Stomach (tissue), 9 donors: ENCODE data around the gene UBE4B. TPM values are rescaled to one million over a fixed set of nuclear protein-coding genes. Genes with fewer than 3 reads are reported as not detected.
A peak's percentile ranks its signal among the peaks of the same experiment; 100 is the strongest.

Experiments
- DNase-seq, 2 donors: peaks; one replicate each; pipeline versions ENCODE4 v3.0.0 to v3.0.0-alpha.2; 2013 to 2019
- H3K27ac ChIP-seq, 5 donors: fragments of 200-600 bp in 4 of 5; sonication (generic) in 4 of 5; one replicate each; pipeline ENCODE4 v1.5.1; 2013 to 2019; ENCODE audit warnings: mild to moderate bottlenecking in 1 of 5, moderate library complexity in 1 of 5
- H3K27me3 ChIP-seq, 3 donors: fragments of 200-600 bp; sonication (generic); one replicate each; pipeline ENCODE4 v1.5.1; 2017 to 2019; ENCODE audit warnings: mixed run types in 1 of 3
- H3K36me3 ChIP-seq, 4 donors: fragments of 200-600 bp; sonication (generic); 1 replicate in 3 of 4; 2 replicates in 1 of 4; pipeline ENCODE4 v1.5.1; 2016 to 2019
- H3K4me1 ChIP-seq, 4 donors: fragments of 200-600 bp; sonication (generic); one replicate each; pipeline ENCODE4 v1.5.1; 2016 to 2019
- H3K4me3 ChIP-seq, 4 donors: fragments of 200-600 bp; sonication (generic) in 3 of 4; one replicate each; pipeline ENCODE4 v1.5.1; 2016 to 2019; ENCODE audit warnings: mild to moderate bottlenecking in 1 of 4
- H3K9me3 ChIP-seq, 4 donors: fragments of 200-600 bp; sonication (generic); one replicate each; pipeline ENCODE4 v1.5.1; 2016 to 2019
- EP300 ChIP-seq: sonication (generic); formaldehyde crosslinking; IDR thresholded peaks from one replicate; pipeline ENCODE4 v1.6.1; 2017; ENCODE audit warnings: antibody characterized with exemption
- POLR2A ChIP-seq, 4 donors: fragments of 450-650 bp; IDR thresholded peaks; one replicate each; pipeline ENCODE4 v1.6.1; 2016; ENCODE audit warnings: antibody characterized with exemption in 4 of 4, control low read depth in 2 of 4, mild to moderate bottlenecking in 1 of 4, moderate library complexity in 1 of 4
- POLR2AphosphoS5 ChIP-seq, 3 donors: sonication (generic); formaldehyde crosslinking; IDR thresholded peaks; one replicate each; pipeline ENCODE4 v1.6.1; 2016; ENCODE audit warnings: antibody characterized with exemption in 3 of 3
- WGBS, 5 donors: extraction: QIAGEN DNeasy Blood & Tissue Kit in 3 of 5; methylation state at CpG; one replicate each; pipeline versions ENCODE4 v1.1.5 to v1.1.7; 2013 to 2018; 5-methylcytosine and 5-hydroxymethylcytosine counted together
- intact Hi-C: fragments of 100-400 bp; cut with DNase I; formaldehyde crosslinking; loops from one replicate; pipeline ENCODE4 v1.15.1; 2023; ENCODE audit warnings: low total_unique reads
- polyA plus RNA-seq, 3 donors: library from polyadenylated mRNA; stranded (reverse); fragments of 200-250 nt; gene quantifications; one replicate each; pipeline ENCODE4 v1.2.3, GENCODE V29; 2013
- total RNA-seq, 5 donors: library from RNA; depleted of rRNA; stranded (reverse); fragments of >200 nt; gene quantifications; one replicate each; pipeline versions ENCODE4 v1.1.0 to v1.2.3, GENCODE V29; 2014 to 2016
- TF ChIP-seq, protein P1 (sequence below), 7 experiments: fragments of 450-650 bp in 4 of 7; fragments of 200-600 bp in 3 of 7; sonication (generic) in 3 of 7; IDR thresholded peaks; one replicate each; pipeline ENCODE4 v1.5.1; 2016 to 2019; ENCODE audit warnings: antibody characterized with exemption in 7 of 7, control low read depth in 2 of 7, mild to moderate bottlenecking in 1 of 7
- donor health status: healthy with polysubstance abuse.
- donor health status: Bipolar disorder and iron deficiency.
- donor health status: healthy.

Gene UBE4B
- total and polyA plus RNA-seq, 8 donors = 13.3 to 82.9 (median 39.5) TPM

DNA sequence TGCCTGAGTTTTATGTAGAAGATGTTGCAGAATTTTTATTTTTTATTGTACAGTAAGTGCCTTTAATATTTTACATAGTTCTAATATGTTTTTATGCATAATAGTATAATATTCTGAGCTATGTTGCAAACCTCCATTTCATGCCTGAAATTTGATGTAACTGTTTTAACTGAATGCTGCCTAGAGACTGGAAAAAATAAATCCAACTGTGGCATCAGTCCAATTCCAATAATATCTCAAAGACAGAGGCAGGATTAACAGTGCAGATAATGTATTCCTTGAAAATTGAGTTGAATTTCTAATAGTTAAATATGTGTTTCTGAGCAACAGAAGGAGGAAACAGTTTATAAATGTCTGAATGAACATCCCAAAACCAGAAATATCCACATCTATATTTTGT, 116.5 kb downstream of the UBE4B start:
- DNase-seq = no peak
- Histone ChIP-seq H3K4me1 (peaks cover 0 to 4% (median 0%) of the 10 kb centered on the region in 4 donors), H3K9me3 (no peaks in the 10 kb centered on the region), H3K27ac (no peak overlapping the region), H3K4me3 (no peak overlapping the region), H3K27me3 (no peaks in the 10 kb centered on the region), H3K36me3 (peaks cover 12 to 97% (median 82%) of the 10 kb centered on the region in 4 donors)
- TF ChIP-seq POLR2A (IDR thresholded peaks at IDR 0.05) (no peak), EP300 (no peak), POLR2AphosphoS5 (IDR thresholded peaks at IDR 0.05) (no peak)
- TF ChIP-seq, protein P1, sequence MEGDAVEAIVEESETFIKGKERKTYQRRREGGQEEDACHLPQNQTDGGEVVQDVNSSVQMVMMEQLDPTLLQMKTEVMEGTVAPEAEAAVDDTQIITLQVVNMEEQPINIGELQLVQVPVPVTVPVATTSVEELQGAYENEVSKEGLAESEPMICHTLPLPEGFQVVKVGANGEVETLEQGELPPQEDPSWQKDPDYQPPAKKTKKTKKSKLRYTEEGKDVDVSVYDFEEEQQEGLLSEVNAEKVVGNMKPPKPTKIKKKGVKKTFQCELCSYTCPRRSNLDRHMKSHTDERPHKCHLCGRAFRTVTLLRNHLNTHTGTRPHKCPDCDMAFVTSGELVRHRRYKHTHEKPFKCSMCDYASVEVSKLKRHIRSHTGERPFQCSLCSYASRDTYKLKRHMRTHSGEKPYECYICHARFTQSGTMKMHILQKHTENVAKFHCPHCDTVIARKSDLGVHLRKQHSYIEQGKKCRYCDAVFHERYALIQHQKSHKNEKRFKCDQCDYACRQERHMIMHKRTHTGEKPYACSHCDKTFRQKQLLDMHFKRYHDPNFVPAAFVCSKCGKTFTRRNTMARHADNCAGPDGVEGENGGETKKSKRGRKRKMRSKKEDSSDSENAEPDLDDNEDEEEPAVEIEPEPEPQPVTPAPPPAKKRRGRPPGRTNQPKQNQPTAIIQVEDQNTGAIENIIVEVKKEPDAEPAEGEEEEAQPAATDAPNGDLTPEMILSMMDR (IDR thresholded peaks at IDR 0.05) = no peak
- intact Hi-C loops = no loop called here

- TF ChIP-seq EP300 (no peak), POLR2A (IDR thresholded peaks at IDR 0.05) (no peak), POLR2AphosphoS5 (IDR thresholded peaks at IDR 0.05) (no peak)
- TF ChIP-seq, protein P1 (IDR thresholded peaks at IDR 0.05) = peak in 4 of 7 experiments; percentile 17 to 43 (median 34)
- intact Hi-C loops = no loop called here
- no peak overlapping the region for H3K4me3 ChIP-seq
- no peaks in the 10 kb centered on the region for H3K27me3 ChIP-seq
- DNase-seq = peak; percentile 43 to 50
- H3K4me1 ChIP-seq = peaks cover 0 to 13% (median 0%) of the 10 kb centered on the region in 4 donors
- H3K27ac ChIP-seq = no peak overlapping the region
- peaks cover under 1 to 77% (median 70%) of the 10 kb centered on the region in 4 donors for H3K36me3 ChIP-seq
- no peaks in the 10 kb centered on the region for H3K9me3 ChIP-seq
- 85 to 97% (median 91%) methylated on average over 8 of the region's 8 CpGs for WGBS, 5 donors
Observed at GRCh38 chr1:10152709-10153284, 120.0 kb downstream of the UBE4B start.

DNA sequence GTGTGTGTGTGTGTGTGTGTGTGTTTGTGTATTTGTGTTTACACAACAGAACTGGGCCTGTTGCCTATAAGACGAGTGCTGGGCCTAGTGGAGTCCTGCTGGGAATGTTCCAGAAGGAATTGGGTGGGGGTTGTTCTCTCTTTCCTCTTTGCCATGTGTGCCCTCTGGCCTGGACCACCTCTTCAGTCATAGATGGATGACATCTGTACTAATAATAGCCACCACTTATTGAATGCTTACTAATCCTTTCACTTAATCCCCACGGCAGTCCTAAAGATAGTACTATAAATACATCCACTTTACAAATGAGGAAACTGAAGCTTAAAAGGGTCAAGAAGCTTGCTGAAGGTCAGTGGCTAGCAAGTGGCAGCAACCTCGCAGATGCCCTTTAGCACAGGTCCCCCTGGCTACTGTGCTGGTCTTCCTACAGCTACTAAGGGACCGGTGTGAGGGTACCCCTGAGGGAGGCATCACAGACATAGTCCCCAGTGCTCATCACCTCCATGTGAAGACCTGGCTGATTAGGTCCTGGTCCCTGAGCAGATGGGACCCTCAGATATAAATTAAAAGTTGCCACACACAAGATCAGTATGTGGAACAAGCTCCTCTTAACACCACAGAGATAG, 122.4 kb downstream of the UBE4B start:
- Histone ChIP-seq H3K4me3 (no peak overlapping the region), H3K27ac (peak overlapping the region in 3 of 5 donors; percentile 26 to 69 (median 33)), H3K4me1 (peaks cover 0 to 21% (median 5%) of the 10 kb centered on the region in 4 donors), H3K9me3 (no peaks in the 10 kb centered on the region), H3K36me3 (peaks cover 10 to 78% (median 64%) of the 10 kb centered on the region in 4 donors), H3K27me3 (no peaks in the 10 kb centered on the region)
- no peak for DNase-seq
- WGBS, 5 donors = 54 to 61% (median 59%) methylated on average over 4 of the region's 4 CpGs
- no peak for TF ChIP-seq POLR2AphosphoS5 (IDR thresholded peaks at IDR 0.05)
- TF ChIP-seq, protein P1 (IDR thresholded peaks at IDR 0.05) = no peak
- TF ChIP-seq EP300 = no peak
- TF ChIP-seq POLR2A (IDR thresholded peaks at IDR 0.05) = no peak
- intact Hi-C loops = no loop called here

DNA sequence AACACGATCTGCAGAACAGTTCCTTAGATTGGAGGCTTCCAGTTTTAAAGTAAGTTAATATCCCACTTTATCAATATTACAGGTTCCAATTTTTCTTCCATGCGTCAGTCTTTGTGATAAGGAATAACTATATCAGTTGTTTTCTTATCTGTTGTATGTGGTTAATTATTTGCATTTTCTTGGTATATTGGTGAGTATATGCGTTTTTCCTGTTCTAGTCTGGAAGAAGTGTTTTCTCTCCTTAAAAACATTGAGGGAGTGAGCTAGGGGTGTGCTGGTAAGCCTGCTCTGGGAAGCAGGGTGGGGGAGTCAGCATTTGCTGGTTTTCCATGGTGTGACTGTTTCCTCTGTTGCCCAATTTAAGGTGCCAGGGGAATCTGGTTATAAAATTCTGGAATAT, 127.4 kb downstream of the UBE4B start:
- Histone ChIP-seq H3K9me3 (no peaks in the 10 kb centered on the region), H3K4me3 (no peak overlapping the region), H3K27ac (peak overlapping the region in 4 of 5 donors; percentile 32 to 79 (median 49)), H3K36me3 (peaks cover 18 to 81% (median 72%) of the 10 kb centered on the region in 4 donors), H3K4me1 (peaks cover 0 to 28% (median 19%) of the 10 kb centered on the region in 4 donors), H3K27me3 (no peaks in the 10 kb centered on the region)
- intact Hi-C loops = no loop called here
- no peak for DNase-seq
- WGBS, 5 donors = 25 to 67% (median 46%) methylated on average over 3 of the region's 3 CpGs
- TF ChIP-seq, protein P1 (IDR thresholded peaks at IDR 0.05) = no peak
- TF ChIP-seq POLR2AphosphoS5 (IDR thresholded peaks at IDR 0.05) (no peak), EP300 (no peak), POLR2A (IDR thresholded peaks at IDR 0.05) (no peak)
